Esophagus (tissue), 2 donors: Measurements from ENCODE around the gene SYT8. TPM values are rescaled to one million over a fixed set of nuclear protein-coding genes. Genes with fewer than 3 reads are reported as not detected.

ENCODE experiments used
- H3K27ac ChIP-seq, 2 donors: one replicate each; pipeline ENCODE4 v1.5.1; 2013; ENCODE audit warnings: low read depth in 2 of 2, mild to moderate bottlenecking in 2 of 2, inconsistent platforms in 1 of 2, low read length in 1 of 2, moderate library complexity in 1 of 2
- H3K27me3 ChIP-seq, 2 donors: one replicate each; pipeline ENCODE4 v1.6.1; 2013; ENCODE audit warnings: low read length in 2 of 2, control low read depth in 1 of 2, mild to moderate bottlenecking in 1 of 2; ENCODE audit not compliant: insufficient read depth in 2 of 2, control insufficient read depth in 1 of 2
- H3K36me3 ChIP-seq, 2 donors: one replicate each; pipeline ENCODE4 v1.6.1; 2013; ENCODE audit warnings: low read length in 1 of 2; ENCODE audit not compliant: control insufficient read depth in 2 of 2, insufficient read depth in 2 of 2
- H3K4me1 ChIP-seq, 2 donors: one replicate each; pipeline ENCODE4 v1.6.1; 2013; ENCODE audit warnings: low read length in 1 of 2; ENCODE audit not compliant: control insufficient read depth in 2 of 2, insufficient read depth in 2 of 2
- H3K4me3 ChIP-seq, 2 donors: one replicate each; pipeline ENCODE4 v1.5.1; 2013; ENCODE audit warnings: low read length in 2 of 2, mild to moderate bottlenecking in 2 of 2, low read depth in 1 of 2, moderate library complexity in 1 of 2
- H3K9me3 ChIP-seq, 2 donors: one replicate each; pipeline ENCODE4 v1.6.1; 2013; ENCODE audit warnings: mild to moderate bottlenecking in 2 of 2, low read depth in 1 of 2, low read length in 1 of 2, moderate library complexity in 1 of 2; ENCODE audit not compliant: control insufficient read depth in 2 of 2, insufficient read depth in 1 of 2
- WGBS, 2 donors: extraction: QIAGEN DNeasy Blood & Tissue Kit; methylation state at CpG; one replicate each; pipeline ENCODE4 v1.1.7; 2013; 5-methylcytosine and 5-hydroxymethylcytosine counted together
- polyA plus RNA-seq, 2 donors: library from polyadenylated mRNA; stranded (reverse); fragments of 200-250 nt; gene quantifications; one replicate each; pipeline ENCODE4 v1.2.3, GENCODE V29; 2013
- donor health status: healthy with polysubstance abuse.
- donor health status: Bipolar disorder and iron deficiency.

SYT8 gene
- polyA plus RNA-seq, 2 donors, result 38.9 to 360 TPM

DNA sequence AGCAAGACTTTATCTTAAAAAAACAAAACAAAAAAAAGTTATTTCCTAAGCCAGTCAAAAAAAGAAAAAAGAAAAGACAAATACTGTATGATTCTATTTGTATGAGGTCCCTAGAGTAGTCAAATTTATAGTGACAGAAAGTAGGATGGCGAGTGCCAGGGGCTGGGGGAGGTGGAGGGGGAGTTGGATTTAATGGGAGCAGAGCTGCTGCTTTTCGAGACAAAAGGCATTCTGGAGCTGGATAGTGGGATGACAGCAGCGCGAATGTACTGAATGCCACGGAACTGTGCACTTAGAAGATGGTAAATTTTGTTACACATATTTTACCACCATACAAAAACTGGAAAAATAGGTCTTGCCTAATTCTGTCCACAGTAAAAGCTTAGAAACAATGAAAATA lies 17.8 kb upstream of the SYT8 start:
- H3K9me3 ChIP-seq, result peaks cover 6 to 13% of the 10 kb centered on the region in 2 donors
- peaks cover 0 to 3% of the 10 kb centered on the region in 2 donors for H3K4me1 ChIP-seq
- no peaks in the 10 kb centered on the region for H3K27me3 ChIP-seq
- no peaks in the 10 kb centered on the region for H3K36me3 ChIP-seq
- H3K27ac ChIP-seq, result no peak overlapping the region
- 85 to 89% methylated on average over 5 of the region's 5 CpGs for WGBS, 2 donors
- no peak overlapping the region for H3K4me3 ChIP-seq

DNA sequence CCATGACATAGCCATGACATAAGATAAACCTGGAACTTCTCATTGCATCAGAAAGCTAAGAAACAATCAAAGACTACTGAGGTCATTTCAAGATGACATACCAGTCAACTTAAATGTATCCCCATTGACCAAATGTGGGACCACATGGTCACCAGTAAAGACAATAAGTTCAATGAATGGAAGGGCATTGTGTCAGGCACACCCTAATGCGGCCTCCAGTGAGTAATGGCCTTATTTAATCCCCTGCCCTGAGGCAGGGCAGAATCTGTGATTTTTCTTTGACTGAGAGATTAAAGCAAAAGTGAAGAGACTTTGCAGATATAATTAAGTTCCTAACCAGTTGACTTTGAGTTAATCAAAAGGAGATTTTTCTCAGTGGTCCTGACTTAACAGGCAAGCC lies 17.3 kb upstream of the SYT8 start:
- peaks cover 0 to 3% of the 10 kb centered on the region in 2 donors for H3K4me1 ChIP-seq
- WGBS, 2 donors, result 37 to 40% methylated on average over 1 of the region's 1 CpG
- no peak overlapping the region for H3K4me3 ChIP-seq
- peak overlapping the region in 1 of 2 donors; percentile 29 for H3K27ac ChIP-seq
- H3K27me3 ChIP-seq, result no peaks in the 10 kb centered on the region
- no peaks in the 10 kb centered on the region for H3K36me3 ChIP-seq
- H3K9me3 ChIP-seq, result peaks cover 6 to 11% of the 10 kb centered on the region in 2 donors

DNA sequence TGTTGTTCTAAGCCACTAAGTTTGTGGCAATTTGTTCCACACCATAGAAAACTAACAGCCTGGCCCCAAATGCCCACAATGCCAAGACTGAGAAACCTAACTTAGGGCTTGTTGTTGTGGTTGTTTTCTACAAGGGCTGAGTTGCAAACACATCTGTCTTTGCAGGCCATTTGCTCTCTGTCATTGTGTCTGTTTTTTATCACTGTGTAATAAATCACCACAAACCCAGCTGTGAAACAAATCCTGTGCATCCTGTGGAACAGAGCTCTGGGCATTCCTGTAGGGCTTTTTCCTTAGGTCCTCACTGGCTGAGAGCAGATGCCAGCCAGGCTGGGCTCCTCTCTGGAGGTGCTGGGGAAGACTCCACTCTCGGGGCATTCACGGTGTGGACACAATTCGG lies 15.7 kb upstream of the SYT8 start:
- H3K27ac ChIP-seq, result no peak overlapping the region
- H3K36me3 ChIP-seq, result no peaks in the 10 kb centered on the region
- H3K9me3 ChIP-seq, result peaks cover 6 to 9% of the 10 kb centered on the region in 2 donors
- no peaks in the 10 kb centered on the region for H3K27me3 ChIP-seq
- peaks cover 0 to 7% of the 10 kb centered on the region in 2 donors for H3K4me1 ChIP-seq
- H3K4me3 ChIP-seq, result no peak overlapping the region
- 69 to 89% methylated on average over 3 of the region's 3 CpGs for WGBS, 2 donors

DNA sequence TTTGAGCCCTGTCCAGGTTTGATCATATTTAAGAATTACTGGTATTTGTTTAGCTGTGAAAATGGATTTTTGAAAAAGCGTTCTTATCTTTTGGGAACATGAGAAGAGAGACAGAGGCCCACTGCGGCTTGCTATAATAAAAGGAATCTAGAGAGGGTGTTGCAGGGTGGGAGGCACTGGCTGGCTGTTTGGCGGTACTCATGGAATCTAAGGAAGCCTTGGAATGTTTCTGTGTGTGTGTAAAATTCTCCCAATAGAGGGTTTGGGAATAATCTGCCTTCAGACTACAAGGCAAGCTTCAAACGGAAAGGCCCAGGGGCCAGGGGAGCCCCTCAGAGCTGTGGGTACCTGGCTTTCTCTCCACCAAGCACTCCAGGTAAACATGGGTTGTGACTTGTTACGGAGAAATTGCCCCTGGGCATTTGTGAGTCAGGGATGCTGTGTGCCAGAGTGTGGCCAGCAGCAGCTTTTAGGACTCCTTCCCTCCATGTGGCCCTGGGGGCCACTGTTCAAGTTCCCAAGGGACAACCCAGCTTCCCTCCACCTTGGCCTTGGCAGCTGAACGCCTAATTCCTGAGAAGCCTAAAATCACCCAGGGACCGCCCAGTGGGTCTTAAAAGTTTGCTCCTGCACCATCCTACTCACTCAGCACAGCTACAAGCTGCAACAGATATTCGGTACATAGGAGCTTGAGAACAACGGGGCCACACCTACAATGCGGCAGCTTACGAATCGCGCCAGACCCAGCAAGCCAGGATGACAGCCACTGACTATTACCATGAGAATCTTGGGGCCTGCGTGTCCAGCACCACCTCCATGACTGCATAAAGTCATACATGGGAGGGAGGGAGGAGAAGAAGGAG lies 14.1 kb upstream of the SYT8 start:
- Histone ChIP-seq H3K9me3 (peaks cover 6 to 11% of the 10 kb centered on the region in 2 donors), H3K36me3 (no peaks in the 10 kb centered on the region), H3K27ac (peak overlapping the region in 1 of 2 donors; percentile 38), H3K4me3 (no peak overlapping the region), H3K27me3 (no peaks in the 10 kb centered on the region), H3K4me1 (peaks cover 0 to 13% of the 10 kb centered on the region in 2 donors)
- WGBS, 2 donors, result 50 to 66% methylated on average over 14 of the region's 14 CpGs

DNA sequence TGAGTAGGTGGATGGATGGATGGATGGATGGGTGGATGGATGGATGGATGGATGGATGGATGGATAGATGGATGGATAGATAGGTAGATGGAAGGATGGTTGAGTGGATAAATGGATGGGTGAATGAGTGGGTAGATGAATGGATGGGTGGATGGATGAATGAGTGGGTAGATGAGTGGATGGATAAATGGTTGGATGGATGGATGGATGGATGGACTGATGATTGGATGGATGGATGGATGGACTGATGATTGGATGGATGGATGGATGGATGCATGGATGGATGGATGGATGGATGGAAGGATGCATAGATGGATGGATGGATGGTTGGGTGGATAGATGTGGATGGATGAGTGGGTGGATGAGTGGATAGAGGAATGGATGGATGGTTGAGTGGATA lies 13.2 kb upstream of the SYT8 start:
- H3K4me1 ChIP-seq, result peaks cover 0 to 13% of the 10 kb centered on the region in 2 donors

DNA sequence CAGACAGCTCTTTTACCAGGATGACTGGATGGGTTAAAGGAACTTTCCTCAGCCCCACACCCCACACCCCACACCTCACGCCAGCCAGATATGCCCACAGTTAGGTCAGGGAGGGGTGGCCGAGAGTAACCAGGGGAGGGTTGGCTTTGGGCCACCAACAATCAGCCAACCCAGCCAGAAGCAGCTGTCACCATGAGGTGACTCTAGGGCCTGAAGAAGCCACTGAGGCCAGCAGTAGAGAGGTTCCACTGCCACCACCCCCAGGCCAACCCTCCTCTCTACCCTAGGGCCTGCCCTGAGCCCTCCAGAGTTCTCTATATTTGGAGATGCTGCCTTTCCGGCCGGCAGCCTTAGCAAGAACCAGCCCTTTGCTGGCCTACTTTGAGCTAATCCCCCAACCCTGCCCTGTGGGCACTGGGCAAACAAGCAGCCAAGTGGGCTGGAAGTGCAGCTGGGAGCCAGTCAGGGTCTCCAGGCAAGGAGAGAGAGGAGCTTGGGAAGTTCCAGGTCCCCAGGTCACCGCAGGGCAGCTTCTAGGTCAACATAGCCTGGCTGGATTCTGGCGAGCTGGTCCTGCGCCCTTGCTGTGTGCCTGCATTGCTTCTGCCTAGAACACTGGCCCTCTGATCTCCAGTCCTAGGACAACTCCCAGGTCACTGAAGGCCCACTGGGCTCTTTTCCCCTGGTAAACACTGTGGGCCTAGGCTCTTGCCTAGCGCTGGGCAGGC lies 12.0 kb upstream of the SYT8 start:
- no peak overlapping the region for H3K27ac ChIP-seq
- H3K9me3 ChIP-seq, result peaks cover 6 to 11% of the 10 kb centered on the region in 2 donors
- no peaks in the 10 kb centered on the region for H3K36me3 ChIP-seq
- H3K27me3 ChIP-seq, result no peaks in the 10 kb centered on the region
- 79 to 82% methylated on average over 8 of the region's 8 CpGs for WGBS, 2 donors
- peaks cover 0 to 26% of the 10 kb centered on the region in 2 donors for H3K4me1 ChIP-seq
- no peak overlapping the region for H3K4me3 ChIP-seq

More for the DNA sequence above, 13.2 kb upstream of the SYT8 start:
- H3K4me3 ChIP-seq, result no peak overlapping the region
- no peaks in the 10 kb centered on the region for H3K27me3 ChIP-seq
- H3K27ac ChIP-seq, result no peak overlapping the region
- H3K9me3 ChIP-seq, result peaks cover 6 to 11% of the 10 kb centered on the region in 2 donors
- H3K36me3 ChIP-seq, result no peaks in the 10 kb centered on the region

DNA sequence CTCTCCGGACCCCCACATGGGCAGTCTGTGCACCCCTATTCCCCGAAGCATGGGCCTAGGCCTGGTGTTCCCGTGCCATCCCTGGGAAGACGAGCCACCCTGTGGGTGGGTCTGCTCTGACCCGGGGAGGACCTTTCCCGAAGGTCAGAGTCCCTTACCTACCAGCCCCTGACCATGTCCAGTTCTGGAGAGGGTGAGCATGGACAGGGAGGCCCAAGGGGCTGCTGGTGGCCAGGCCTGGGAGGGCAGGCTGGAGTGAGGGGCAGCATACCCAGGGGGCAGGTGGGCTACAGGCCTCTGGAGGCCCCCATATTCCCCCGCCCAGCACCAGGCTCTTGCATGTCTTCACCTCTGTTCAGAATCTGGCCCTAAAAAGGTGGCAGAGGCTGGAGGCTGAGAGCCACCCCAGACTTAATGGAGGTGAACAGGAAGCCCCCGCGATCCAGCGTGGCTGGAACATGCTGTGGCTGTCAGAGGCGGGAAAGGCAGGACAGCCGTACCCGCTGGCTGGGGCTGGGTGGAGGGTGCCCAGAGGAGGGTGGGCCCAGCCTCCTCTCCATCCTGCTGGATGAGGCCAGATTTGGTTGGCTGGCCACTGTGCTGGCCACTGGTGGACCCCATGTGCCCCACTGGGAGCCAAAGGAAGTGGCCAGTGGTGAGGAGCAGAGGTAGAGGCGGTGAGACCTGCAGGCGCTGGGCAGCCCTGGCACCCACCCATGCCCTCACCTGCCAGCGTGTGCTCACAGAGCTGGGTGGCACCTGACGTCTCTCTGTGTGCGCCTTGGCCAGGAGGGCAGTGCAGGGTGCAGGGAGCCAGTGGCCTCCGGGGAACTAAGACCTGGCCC lies 11.2 kb upstream of the SYT8 start:
- H3K36me3 ChIP-seq, result no peaks in the 10 kb centered on the region
- H3K27ac ChIP-seq, result no peak overlapping the region
- peaks cover 0 to 28% of the 10 kb centered on the region in 2 donors for H3K4me1 ChIP-seq
- 80 to 86% methylated on average over 19 of the region's 19 CpGs for WGBS, 2 donors
- H3K4me3 ChIP-seq, result no peak overlapping the region
- H3K27me3 ChIP-seq, result no peaks in the 10 kb centered on the region
- peaks cover 3 to 11% of the 10 kb centered on the region in 2 donors for H3K9me3 ChIP-seq

DNA sequence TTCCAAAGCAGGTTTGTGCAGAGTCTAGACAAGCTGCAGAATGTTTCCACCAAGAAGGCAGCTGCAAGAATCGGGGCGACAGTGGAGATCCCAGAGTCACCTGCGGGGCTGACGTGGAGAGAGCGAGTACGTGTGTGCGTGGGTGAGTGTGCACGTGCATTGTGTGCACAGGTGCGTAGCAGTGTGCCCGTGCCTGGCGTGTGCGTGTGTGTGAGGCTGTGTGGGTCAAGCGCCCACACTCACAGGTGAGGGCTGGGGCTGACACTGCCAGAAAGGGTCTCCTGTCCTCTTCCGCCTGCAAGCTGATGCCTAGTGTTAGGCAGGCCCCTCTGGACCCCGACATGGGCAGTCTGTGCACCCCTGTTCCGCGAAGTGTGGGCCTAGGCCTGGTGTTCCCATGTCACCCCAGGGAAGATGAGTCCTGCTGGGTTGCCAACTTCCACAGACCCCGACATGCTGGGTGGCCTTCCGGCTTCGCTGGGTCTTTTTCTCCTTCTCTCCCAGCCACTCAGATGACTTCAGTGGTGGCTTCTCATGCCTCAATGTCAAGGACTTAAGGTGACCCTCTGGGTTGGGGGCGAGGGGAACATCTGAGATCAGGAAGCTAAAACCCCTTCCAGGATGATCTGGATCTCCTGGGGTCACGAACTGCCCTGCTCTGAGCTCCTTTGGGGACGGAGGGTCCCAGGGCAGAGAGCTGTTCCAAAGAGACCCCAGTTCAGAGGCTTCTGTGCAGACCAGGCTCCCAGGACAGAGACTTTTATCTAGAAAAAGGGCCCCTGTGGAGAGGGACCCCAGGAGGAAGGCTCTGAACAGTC lies 10.4 kb upstream of the SYT8 start:
- Histone ChIP-seq H3K9me3 (peaks cover 0 to 3% of the 10 kb centered on the region in 2 donors), H3K27me3 (no peaks in the 10 kb centered on the region), H3K4me1 (peaks cover 0 to 32% of the 10 kb centered on the region in 2 donors), H3K4me3 (no peak overlapping the region), H3K27ac (no peak overlapping the region), H3K36me3 (no peaks in the 10 kb centered on the region)
- WGBS, 2 donors, result 75 to 81% methylated on average over 23 of the region's 23 CpGs
